Sigmoid colon (tissue), 4 donors: ENCODE results near the gene COL25A1.

Experiments
- CTCF ChIP-seq, 4 experiments: fragments of 450-650 bp in 3 of 4; fragments of 200-600 bp in 1 of 4; IDR thresholded peaks; one replicate each; pipeline ENCODE4 v1.5.1; 2016 to 2019; ENCODE audit warnings: antibody characterized with exemption in 4 of 4, mild to moderate bottlenecking in 3 of 4, moderate library complexity in 2 of 4
- POLR2A ChIP-seq, 2 donors: fragments of 450-650 bp; IDR thresholded peaks; one replicate each; pipeline ENCODE4 v1.6.1; 2016; ENCODE audit warnings: antibody characterized with exemption in 2 of 2, mild to moderate bottlenecking in 2 of 2, moderate library complexity in 2 of 2
- POLR2AphosphoS5 ChIP-seq, 4 donors: sonication (generic); formaldehyde crosslinking; IDR thresholded peaks; one replicate each; pipeline ENCODE4 v1.6.1; 2017; ENCODE audit warnings: antibody characterized with exemption in 4 of 4

- TF ChIP-seq POLR2AphosphoS5 (IDR thresholded peaks at IDR 0.05) (no peak), CTCF (IDR thresholded peaks at IDR 0.05) (no peak), POLR2A (IDR thresholded peaks at IDR 0.05) (no peak)
Measured at GRCh38 chr4:108828620-108829019, 473.8 kb downstream of the COL25A1 start.
